RPMI7951 (cell line): ENCODE measurements around the gene LTV1. TPM values are rescaled to one million over a fixed set of nuclear protein-coding genes. Genes with fewer than 3 reads are reported as not detected.
"Not testable (repeated sequence)": the region's sequence is repeated elsewhere in the genome, so short reads cannot be mapped to it uniquely, and the experiment has no call there.

Source experiments
- DNase-seq: peaks from one replicate; pipeline ENCODE4 v3.0.0-alpha.2; 2012; ENCODE audit warnings: low read depth
- total RNA-seq: library from RNA; depleted of rRNA; stranded (reverse); fragments of >200 nt; shearing (Covaris generic); gene quantifications from 2 replicates; pipeline ENCODE4 v1.2.3, GENCODE V29; 2014; rRNA removed

Gene LTV1
- 26.6 and 30.5 TPM in 2 replicates for total RNA-seq

DNA sequence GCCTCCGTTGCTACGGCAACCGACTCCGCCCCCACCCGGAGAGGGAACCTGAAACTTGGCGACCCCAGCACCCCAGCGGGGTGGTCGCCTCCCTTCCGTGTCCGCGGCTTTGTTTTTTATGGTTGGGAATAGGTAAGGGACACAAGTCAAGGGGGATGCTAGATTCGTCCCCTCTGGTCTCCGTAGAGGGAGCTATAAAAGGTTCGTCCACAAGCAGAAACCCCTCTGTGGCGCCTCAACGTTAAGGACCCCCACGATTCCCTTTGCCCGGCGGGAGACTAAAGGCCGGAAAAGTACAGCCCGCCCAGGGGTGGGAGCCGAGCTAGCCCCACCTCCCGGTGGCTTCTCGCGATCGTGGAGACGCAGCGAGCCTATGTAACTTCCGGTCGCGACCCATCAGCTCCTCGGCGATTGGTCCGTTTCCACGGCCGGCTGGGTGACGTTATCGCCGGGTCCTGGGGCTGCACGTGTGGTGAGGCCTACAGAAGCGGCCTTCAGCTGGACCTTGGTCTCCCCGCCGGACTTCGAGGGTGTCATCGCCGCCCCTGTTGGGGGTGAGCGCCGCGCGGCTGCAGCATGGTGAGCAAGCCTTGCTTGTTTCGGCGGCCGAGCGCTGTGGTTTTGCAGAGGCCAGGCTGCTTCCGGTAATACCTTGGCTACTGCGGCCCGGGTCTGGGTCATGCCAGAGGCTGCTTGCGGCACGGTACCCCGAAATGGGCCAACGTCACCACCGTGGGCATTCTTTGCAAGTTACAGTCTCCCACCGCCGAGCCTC, at the start of gene LTV1:
TSS of gene LTV1 (plus strand) at position 437 of the 775 bp plus-strand sequence. CDS start at position 577, 140 bp downstream.
- DNase-seq: peak; percentile 96

- DNase-seq: not testable (repeated sequence)
Measured at GRCh38 chr6:143796551-143796950, 46.6 kb upstream of the LTV1 start.

DNA sequence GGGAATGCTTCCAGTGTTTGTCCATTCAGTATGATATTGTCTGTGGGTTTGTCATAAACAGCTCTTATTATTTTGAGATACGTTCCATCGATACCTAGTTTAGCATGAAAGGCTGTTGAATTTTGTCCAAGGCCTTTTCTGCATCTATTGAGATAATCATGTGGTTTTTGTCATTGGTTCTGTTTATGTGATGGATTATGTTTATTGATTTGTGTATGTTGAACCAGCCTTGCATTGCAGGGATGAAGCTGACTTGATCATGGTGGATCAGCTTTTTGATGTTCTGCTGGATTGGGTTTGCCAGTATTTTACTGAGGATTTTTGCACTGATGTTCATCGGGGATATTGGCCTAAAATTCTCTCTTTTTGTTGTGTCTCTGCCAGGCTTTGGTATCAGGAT, 44.7 kb upstream of the LTV1 start:
- DNase-seq: not testable (repeated sequence)

DNA sequence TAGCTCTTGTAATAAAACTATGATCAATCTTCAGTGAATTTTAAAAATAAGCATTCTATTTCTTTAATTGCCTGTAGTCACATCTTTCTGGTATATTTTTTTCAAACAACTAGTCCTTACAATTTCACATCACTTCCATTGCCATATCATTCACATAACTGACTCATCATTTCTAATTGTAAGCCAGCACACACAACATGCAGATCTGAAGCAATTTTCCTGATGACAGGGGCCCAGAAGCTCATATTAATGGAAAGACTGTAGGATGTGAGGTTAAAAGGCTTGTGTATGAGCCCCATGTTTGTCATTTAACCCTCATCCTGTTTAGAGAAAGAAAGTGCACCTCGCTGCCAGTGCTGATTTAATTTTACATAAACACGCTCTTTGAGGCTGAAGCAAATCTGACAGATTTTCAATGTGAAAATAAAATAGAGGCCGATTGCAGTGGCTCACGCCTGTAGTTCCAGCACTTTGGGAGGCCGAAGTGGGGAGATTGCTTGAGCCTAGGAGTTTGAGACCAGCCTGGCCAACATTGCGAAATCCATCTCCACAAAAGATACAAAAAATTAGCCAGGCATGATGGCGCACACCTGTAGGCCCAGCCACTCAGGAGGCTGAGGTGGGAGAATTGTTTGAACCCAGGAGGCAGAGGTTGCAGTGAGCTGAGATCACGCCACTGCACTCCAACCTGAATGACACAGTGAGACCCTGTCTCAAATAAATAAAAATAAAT, 40.1 kb upstream of the LTV1 start:
- peak; percentile 24 for DNase-seq

DNA sequence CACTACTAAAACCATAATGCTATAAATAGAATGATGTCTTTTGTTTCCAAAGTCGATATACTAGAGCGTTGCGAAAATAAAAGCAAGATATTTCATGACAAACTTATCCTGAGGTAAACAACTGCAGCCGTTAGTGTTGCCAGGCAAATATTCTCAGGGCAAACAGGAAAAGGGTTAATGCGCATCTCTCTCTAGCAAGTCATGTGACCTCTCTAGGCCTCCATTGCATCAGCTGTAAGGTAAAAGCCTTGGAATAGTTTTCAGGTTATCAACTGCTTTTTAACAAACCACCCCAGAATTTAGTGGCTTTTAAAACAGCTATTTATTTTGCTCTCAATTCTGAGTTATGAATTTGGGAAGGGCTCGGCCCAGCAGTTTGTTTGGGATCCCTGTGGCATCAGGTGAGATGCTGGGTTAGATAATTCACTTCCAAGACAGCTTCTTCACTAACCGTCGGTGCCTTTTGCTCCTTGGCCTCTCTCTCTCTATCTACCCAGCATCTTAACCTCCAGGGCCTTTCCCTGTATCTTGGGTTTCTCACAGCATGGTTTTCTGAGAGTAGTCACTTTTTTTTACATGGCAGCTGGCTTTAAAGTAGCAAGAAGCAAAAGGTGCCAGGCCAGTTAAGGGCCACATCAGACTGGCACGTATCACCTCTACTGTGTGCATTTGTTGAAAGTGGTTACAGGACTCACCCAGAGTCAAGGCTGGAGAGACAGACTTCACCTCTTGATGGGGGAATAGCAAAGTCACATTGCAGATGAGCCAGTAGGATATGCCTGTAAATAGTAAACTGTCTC, 39.2 kb upstream of the LTV1 start:
- no peak for DNase-seq

DNA sequence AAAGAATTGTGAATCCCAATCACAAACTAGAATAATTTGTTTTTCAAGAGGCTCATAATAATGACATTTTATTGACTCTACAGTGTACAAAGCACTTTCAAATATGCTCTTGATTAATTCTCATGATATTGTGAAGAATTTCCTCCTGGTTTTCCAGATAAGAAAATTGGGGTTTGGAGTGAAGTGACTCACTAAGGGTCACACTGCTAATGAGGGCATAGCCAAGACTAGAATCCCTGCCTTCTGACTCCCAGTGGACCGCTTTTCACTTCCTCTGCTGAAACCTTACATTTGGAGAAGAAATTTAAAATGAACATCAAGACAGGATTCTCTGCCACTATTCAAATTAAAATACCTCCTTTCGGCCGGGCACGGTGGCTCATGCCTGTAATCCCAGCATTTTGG, 38.3 kb upstream of the LTV1 start:
- DNase-seq: peak; percentile 62

DNA sequence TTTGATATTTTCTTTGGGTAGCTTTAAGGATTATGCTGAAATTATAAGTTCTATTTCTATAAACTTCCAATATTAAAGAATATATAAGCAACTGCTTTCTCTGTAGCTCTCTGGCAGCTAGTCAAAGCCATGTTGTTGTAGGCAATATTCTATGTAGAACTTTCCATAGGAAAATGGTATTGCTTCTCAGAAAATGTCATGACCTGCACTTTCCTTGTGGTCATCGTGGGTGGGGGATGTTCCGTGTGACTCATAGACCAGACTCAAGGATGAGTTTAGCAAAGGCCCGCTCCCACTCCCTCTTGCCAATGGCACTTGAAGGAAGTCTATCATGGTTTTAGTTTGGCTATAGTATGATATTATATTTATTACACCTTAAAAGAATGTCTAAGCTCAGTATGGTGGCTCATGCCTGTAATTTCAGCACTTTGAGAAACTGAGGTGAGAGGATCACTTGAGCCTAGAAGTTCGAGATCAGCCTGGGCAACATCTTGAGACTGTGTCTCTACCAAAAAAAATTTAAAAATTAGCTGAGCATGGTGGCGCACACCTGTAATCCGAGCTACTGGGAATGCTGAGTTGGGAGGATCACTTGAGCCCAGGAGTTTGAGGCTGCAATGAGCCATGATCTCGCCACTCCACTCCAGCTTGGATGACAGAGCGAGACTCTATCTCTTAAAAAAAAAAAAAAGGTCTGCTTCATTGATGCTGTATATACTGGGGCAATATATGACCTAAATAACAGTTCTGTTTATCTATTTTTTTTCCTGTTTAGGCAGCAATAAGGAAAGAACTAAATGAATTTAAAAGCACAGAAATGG, 36.6 kb upstream of the LTV1 start:
- DNase-seq: peak; percentile 86

GRCh38 chr6:143807103-143807772, 35.9 kb upstream of the LTV1 start:
- DNase-seq: no peak

DNA sequence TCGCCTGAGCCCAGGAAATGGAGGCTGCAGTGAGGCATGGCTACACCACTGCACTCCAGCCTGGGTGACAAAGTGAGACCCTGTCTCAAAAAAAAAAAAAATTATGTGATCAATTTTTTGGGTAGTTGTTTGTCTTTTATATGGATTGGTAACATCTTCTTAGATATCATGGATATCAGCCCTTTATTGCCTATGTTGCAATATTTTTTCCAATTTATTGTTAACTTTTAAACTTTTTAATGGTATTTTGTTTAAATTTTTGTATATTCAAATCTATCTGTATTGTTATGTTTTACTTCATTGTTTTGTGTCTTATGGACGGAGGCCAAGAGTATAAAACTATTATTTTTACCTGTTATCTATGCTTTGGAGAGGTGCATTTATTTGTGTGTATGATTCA, 32.4 kb upstream of the LTV1 start:
- no peak for DNase-seq

GRCh38 chr6:143811501-143812157, 31.5 kb upstream of the LTV1 start:
- no peak for DNase-seq

DNA sequence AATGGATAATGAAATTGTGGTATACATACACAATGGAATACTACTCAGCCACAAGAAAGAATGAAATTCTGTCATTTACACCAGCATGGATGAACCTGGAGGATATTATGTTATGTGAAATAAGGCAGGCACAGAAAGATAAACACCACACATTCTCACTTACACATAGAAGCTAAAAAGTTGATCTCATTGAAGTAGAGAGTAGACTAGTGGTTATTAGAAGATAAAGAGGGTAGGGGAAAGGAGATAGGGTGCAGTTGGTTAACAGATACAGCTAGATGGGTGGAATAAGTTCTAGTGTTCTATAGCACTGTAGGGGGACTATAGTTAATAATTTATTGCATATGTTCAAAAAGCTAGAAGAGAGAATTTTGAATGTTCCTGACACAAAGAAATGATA, 25.5 kb upstream of the LTV1 start:
- no peak for DNase-seq

DNA sequence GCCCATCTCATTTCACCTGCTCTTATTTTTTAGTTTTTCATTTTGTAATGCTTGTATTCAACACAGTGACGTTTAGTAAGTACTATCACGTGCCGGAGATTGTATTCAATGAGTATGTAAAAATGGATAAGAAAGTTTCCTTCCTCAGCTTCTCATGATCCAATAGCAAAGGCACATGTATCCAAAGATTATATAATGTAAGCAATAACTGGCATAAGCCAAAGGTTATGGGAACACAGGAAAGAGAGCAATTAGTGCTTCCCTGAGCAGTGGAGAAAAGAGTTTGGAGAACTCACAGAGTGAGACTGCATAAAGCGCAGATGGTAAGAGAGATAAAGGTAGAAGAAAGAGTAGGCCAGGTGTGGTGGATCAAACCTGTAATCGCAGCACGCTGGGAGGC, 21.8 kb upstream of the LTV1 start:
- no peak for DNase-seq

- DNase-seq: peak; percentile 35
Measured at GRCh38 chr6:143822584-143823024, 20.5 kb upstream of the LTV1 start.

GRCh38 chr6:143823548-143823947, 19.6 kb upstream of the LTV1 start:
- DNase-seq: no peak

DNA sequence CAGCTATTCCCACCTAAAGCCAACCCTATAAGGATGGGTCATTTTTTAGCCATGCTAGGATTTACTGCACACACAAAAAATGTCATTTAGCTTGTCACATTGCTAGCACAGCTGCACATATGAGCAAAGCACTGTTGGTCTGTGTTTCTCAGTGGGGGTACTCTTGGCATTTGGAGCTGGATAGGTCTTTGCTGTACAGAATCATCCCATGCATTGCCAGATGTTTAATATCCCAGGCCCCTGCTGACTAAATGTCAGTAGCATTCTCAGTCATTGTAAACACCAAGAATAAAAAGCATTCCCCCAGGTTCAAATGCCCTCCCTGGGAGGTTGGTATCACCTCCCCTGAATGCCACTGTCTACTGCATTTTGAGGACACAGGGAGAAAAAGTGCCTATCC, 14.6 kb upstream of the LTV1 start:
- no peak for DNase-seq

DNA sequence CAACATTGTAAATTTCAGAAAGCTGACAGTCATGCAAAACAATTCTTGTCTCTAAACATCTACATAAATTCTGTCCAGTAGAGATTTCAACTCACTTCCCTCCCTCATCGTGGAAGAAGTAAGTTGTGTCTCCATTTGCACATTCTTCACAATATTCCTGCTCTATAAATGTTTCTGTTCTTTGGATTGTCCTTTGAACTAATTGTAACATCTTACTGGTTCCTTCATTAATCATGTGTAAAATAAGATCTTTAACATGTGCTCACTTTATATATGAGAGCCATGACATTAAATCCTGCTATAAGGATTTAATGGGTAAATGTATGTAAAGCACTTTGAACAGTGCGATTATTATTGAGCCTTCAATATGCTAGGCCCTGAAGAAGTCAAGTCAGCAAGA, 7.0 kb upstream of the LTV1 start:
- no peak for DNase-seq

DNA sequence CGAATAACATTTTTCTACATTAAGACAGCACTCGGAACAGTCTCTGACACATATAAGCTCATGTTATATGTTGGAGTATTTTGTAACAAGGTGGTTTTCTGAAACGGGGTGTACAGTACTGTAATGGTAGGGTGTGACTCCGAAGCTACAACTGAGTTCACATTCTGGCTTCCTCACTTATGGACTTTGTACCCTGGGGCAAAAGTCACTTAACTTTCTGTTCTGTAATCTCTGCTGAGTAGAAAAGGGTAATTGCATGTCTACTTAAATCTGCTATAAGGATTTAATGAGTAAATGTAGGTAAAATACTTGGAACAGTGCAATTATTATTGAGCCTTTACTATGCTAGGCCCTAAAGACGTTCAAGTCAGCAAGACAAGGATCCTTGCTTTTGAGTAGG, 4.7 kb upstream of the LTV1 start:
- no peak for DNase-seq

DNA sequence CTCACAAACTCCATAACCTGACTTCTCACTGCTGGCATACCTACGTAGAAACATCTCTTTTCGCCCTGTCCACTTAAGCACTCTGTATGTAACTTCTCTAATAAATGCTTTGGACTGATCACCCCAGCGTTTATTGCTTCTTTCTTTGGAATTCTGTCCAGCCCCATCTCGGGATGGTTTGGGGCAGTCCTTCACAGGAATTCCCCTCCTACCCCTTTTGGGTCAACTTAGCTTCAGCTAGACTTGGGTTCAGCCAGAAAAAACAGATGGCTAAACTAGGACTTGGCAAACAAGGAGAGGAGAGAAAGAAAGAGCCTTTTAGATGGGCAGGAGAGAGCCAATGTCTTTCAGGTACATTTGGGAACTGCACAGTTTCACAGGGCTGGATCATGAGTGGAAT, 3.9 kb upstream of the LTV1 start:
- no peak for DNase-seq

DNA sequence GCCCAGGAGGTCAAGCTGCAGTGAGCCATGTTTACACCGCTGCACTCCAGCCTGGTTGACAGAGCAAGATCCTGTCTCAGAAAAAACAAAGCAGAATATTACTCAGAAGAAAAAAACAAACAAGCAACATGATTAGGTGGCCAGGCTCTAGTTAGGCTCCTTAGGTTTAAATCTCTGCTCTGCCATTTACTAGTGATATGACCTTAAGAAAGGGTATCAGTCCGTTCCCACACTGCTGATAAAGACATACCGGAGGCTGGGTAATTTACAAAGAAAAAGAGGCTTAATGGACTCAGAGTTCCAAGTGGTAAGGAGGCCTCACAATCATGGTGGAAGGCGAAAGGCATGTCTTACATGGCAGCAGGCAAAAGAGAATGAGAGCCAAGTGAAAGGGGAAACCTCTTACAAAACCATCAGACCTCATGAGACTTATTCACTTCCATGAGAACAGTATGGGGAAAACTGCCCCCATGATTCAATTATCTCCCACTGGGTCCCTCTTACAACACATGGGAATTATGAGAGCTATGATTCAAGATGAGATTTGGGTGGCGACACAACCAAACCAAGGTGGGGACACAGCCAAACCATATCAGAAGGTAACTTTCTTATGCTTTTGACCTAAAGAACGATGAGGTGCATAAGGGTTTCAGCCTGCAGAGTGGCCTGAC, 2.4 kb upstream of the LTV1 start:
- DNase-seq: no peak

GRCh38 chr6:143842461-143842901, 657 bp upstream of the LTV1 start:
- DNase-seq: no peak
